H9 (cell line): ENCODE measurements around the gene OR52L1. TPM values are rescaled to one million over a fixed set of nuclear protein-coding genes. Genes with fewer than 3 reads are reported as not detected.

Experiments used
- DNase-seq: peaks from one replicate; pipeline ENCODE4 v3.0.0-alpha.2; 2017
- H2AFZ ChIP-seq: one replicate; pipeline ENCODE4 v1.6.1; 2013; ENCODE audit warnings: mild to moderate bottlenecking, low read length, control low read depth, moderate library complexity
- H2AK5ac ChIP-seq: 2 replicates; pipeline ENCODE4 v1.6.1; 2013; ENCODE audit warnings: low read length, control low read depth, mixed read lengths; ENCODE audit not compliant: insufficient read length
- H2BK120ac ChIP-seq: one replicate; pipeline ENCODE4 v1.6.1; 2013; ENCODE audit warnings: low read depth, mild to moderate bottlenecking, low read length, control low read depth, inconsistent platforms; ENCODE audit not compliant: poor library complexity, severe bottlenecking
- H2BK12ac ChIP-seq: 2 replicates; pipeline ENCODE4 v1.6.1; 2013; ENCODE audit warnings: low read length, control low read depth, mixed read lengths, low read depth; ENCODE audit not compliant: insufficient read length
- H2BK15ac ChIP-seq: 2 replicates; pipeline ENCODE4 v1.6.1; 2013; ENCODE audit warnings: low read depth, low read length, control low read depth
- H2BK20ac ChIP-seq: one replicate; pipeline ENCODE4 v1.6.1; 2013; ENCODE audit warnings: low read depth, mild to moderate bottlenecking, low read length, control low read depth, inconsistent platforms; ENCODE audit not compliant: poor library complexity, severe bottlenecking
- H2BK5ac ChIP-seq: 2 replicates; pipeline ENCODE4 v1.6.1; 2013; ENCODE audit warnings: low read length, control low read depth, mixed read lengths; ENCODE audit not compliant: insufficient read length
- H3K14ac ChIP-seq: 2 replicates; pipeline ENCODE4 v1.6.1; 2013; ENCODE audit warnings: low read length, control low read depth; ENCODE audit not compliant: insufficient read depth
- H3K18ac ChIP-seq: 2 replicates; pipeline ENCODE4 v1.6.1; 2013; ENCODE audit warnings: low read depth, mild to moderate bottlenecking, mixed read lengths, low read length, control low read depth; ENCODE audit not compliant: insufficient read length
- H3K23ac ChIP-seq: 2 replicates; pipeline ENCODE4 v1.6.1; 2013; ENCODE audit warnings: low read length, control low read depth, mixed read lengths, low read depth; ENCODE audit not compliant: insufficient read length
- H3K23me2 ChIP-seq: 2 replicates; pipeline ENCODE4 v1.6.1; 2013; ENCODE audit warnings: low read depth, mild to moderate bottlenecking, mixed read lengths, low read length, control low read depth; ENCODE audit not compliant: insufficient read length, poor library complexity, severe bottlenecking
- H3K27ac ChIP-seq: 2 replicates; pipeline ENCODE4 v1.5.1; 2013; ENCODE audit warnings: low read length, control low read depth, mixed read lengths, low read depth; ENCODE audit not compliant: insufficient read length
- H3K27me3 ChIP-seq: 2 replicates; pipeline ENCODE4 v1.6.1; 2013; ENCODE audit warnings: low read length, control low read depth, inconsistent platforms; ENCODE audit not compliant: insufficient read depth
- H3K4ac ChIP-seq: 2 replicates; pipeline ENCODE4 v1.6.1; 2013; ENCODE audit warnings: low read depth, mild to moderate bottlenecking, control low read depth, inconsistent platforms, low read length, moderate library complexity
- H3K4me1 ChIP-seq: 2 replicates; pipeline ENCODE4 v1.6.1; 2013; ENCODE audit warnings: low read length, control low read depth, inconsistent platforms; ENCODE audit not compliant: insufficient read depth
- H3K4me2 ChIP-seq: 2 replicates; pipeline ENCODE4 v1.6.1; 2013; ENCODE audit warnings: low read length, control low read depth, mixed read lengths; ENCODE audit not compliant: insufficient read length, insufficient read depth
- H3K56ac ChIP-seq: 2 replicates; pipeline ENCODE4 v1.6.1; 2013; ENCODE audit warnings: low read depth, mild to moderate bottlenecking, mixed read lengths, low read length, control low read depth; ENCODE audit not compliant: insufficient read length
- H3K79me1 ChIP-seq: 2 replicates; pipeline ENCODE4 v1.6.1; 2013; ENCODE audit warnings: low read depth, mild to moderate bottlenecking, moderate library complexity, low read length, control low read depth, inconsistent platforms; ENCODE audit not compliant: insufficient read depth, poor library complexity, severe bottlenecking
- H3K79me2 ChIP-seq: 2 replicates; pipeline ENCODE4 v1.6.1; 2013; ENCODE audit warnings: low read length, control low read depth, inconsistent platforms; ENCODE audit not compliant: insufficient read depth
- H3K9ac ChIP-seq: 2 replicates; pipeline ENCODE4 v1.6.1; 2013; ENCODE audit warnings: low read length, control low read depth, mixed read lengths; ENCODE audit not compliant: insufficient read length; ENCODE audit errors: extremely low read depth
- H3K9me3 ChIP-seq: one replicate; pipeline ENCODE4 v1.6.1; 2013; ENCODE audit warnings: low read depth, low read length, inconsistent platforms; ENCODE audit not compliant: control insufficient read depth
- H3T11ph ChIP-seq: one replicate; pipeline ENCODE4 v1.6.1; 2013; ENCODE audit warnings: mild to moderate bottlenecking, low read length, control low read depth, inconsistent platforms
- H4K20me1 ChIP-seq: one replicate; pipeline ENCODE4 v1.6.1; 2013; ENCODE audit not compliant: control insufficient read depth, insufficient read length, insufficient read depth
- H4K5ac ChIP-seq: 2 replicates; pipeline ENCODE4 v1.6.1; 2013; ENCODE audit warnings: low read depth, mild to moderate bottlenecking, mixed read lengths, low read length, control low read depth; ENCODE audit not compliant: insufficient read length
- H4K8ac ChIP-seq: replicated peaks from 2 replicates; pipeline ENCODE4 v1.6.1; 2013; ENCODE audit warnings: low read length, control low read depth, mixed read lengths, low read depth; ENCODE audit not compliant: insufficient read length
- H4K91ac ChIP-seq: 2 replicates; pipeline ENCODE4 v1.6.1; 2013; ENCODE audit warnings: low read depth, mild to moderate bottlenecking, moderate library complexity, mixed read lengths, low read length, control low read depth; ENCODE audit not compliant: insufficient read length
- H3K27ac Mint-ChIP-seq, 3 experiments: 2 replicates in 2 of 3; 3 replicates in 1 of 3; pipeline ENCODE4 v1.8.0; 2020 to 2021; ENCODE audit warnings: mixed read lengths in 3 of 3, mild to moderate bottlenecking in 1 of 3, moderate library complexity in 1 of 3
- H3K27me3 Mint-ChIP-seq: 2 replicates; pipeline ENCODE4 v1.8.0; 2021; ENCODE audit warnings: low read depth, mild to moderate bottlenecking, moderate library complexity, mixed read lengths
- H3K36me3 Mint-ChIP-seq, 3 experiments: 2 replicates in 2 of 3; 3 replicates in 1 of 3; pipeline ENCODE4 v1.8.0; 2020 to 2021; ENCODE audit warnings: low read depth in 3 of 3, mixed read lengths in 3 of 3; ENCODE audit not compliant: insufficient read depth in 1 of 3
- H3K4me1 Mint-ChIP-seq, 2 experiments: 2 replicates each; pipeline ENCODE4 v1.8.0; 2020; ENCODE audit warnings: mixed read lengths in 2 of 2
- H3K4me3 Mint-ChIP-seq, 2 experiments: 2 replicates in 1 of 2; 3 replicates in 1 of 2; pipeline ENCODE4 v1.8.0; 2020 to 2021; ENCODE audit warnings: mild to moderate bottlenecking in 2 of 2, mixed read lengths in 2 of 2, moderate library complexity in 1 of 2
- H3K9me3 Mint-ChIP-seq, 2 experiments: 2 replicates in 1 of 2; 3 replicates in 1 of 2; pipeline ENCODE4 v1.8.0; 2020; ENCODE audit warnings: mild to moderate bottlenecking in 2 of 2, mixed read lengths in 2 of 2, moderate library complexity in 1 of 2
- CTCF ChIP-seq: fragments of 200-600 bp; sonication (generic); conservative IDR thresholded peaks from 3 replicates; pipeline ENCODE4 v1.8.0; 2021; ENCODE audit warnings: antibody characterized with exemption, mild to moderate bottlenecking
- WGBS: extraction: QIAGEN DNeasy Blood & Tissue Kit; methylation state at CpG from one replicate; pipeline ENCODE4 v1.1.7; 2013; ENCODE audit warnings: missing lambda C conversion rate, low lambda C conversion rate, mixed read lengths; ENCODE audit not compliant: insufficient read length; ENCODE audit errors: extremely low coverage; 5-methylcytosine and 5-hydroxymethylcytosine counted together
- total RNA-seq: library from RNA; stranded (reverse); gene quantifications from 2 replicates; pipeline ENCODE4 v1.2.1, GENCODE V29; 2021

Gene OR52L1
- total RNA-seq, 1 experiment from 2014 or later, result not detected

GRCh38 chr11:5983443-5983842, 3.3 kb downstream of the OR52L1 start:
- Histone ChIP-seq H3K23ac (no peak overlapping the region), H3K79me2 (no peaks in the 10 kb centered on the region), H3K79me1 (no peaks in the 10 kb centered on the region), H4K20me1 (no peaks in the 10 kb centered on the region), H3K4ac (no peak overlapping the region), H3K4me2 (no peak overlapping the region), H4K91ac (no peak overlapping the region), H2BK120ac (no peak overlapping the region), H2BK15ac (no peak overlapping the region), H3K27ac (no peak overlapping the region), H3K9me3 (no peaks in the 10 kb centered on the region), H3K27me3 (no peaks in the 10 kb centered on the region), H3K14ac (no peak overlapping the region), H2AK5ac (no peak overlapping the region), H4K5ac (no peak overlapping the region), H3K23me2 (no peaks in the 10 kb centered on the region), H2BK5ac (no peak overlapping the region), H3K9ac (no peak overlapping the region), H3T11ph (no peak overlapping the region), H3K18ac (no peak overlapping the region), H3K4me1 (no peaks in the 10 kb centered on the region), H2BK20ac (no peak overlapping the region), H2AFZ (no peak overlapping the region), H2BK12ac (no peak overlapping the region), H4K8ac (no peak overlapping the region), H3K56ac (no peak overlapping the region)
- DNase-seq, result no peak
- 0 out of 7 replicates have a peak, but pooled peaks cover 2 to 3% (median 3%) of the 10 kb centered on the region in 3 experiments for H3K36me3 Mint-ChIP-seq
- H3K4me3 Mint-ChIP-seq, result no peak overlapping the region
- H3K27me3 Mint-ChIP-seq, result peaks cover 2% of the 10 kb centered on the region; the same call in 1 of the 2 replicates
- peaks cover 18 to 19% of the 10 kb centered on the region in 2 experiments for H3K9me3 Mint-ChIP-seq
- no peak overlapping the region for H3K27ac Mint-ChIP-seq
- peak; percentile 60 for TF ChIP-seq CTCF
- no CpG with 5 or more reads among the region's 1 CpG for WGBS
- H3K4me1 Mint-ChIP-seq, result no peaks in the 10 kb centered on the region
